Skeletal muscle satellite cell (primary cell): Measurements from ENCODE around the gene PRR12.

Experiments
- H3K27me3 ChIP-seq: 2 replicates; pipeline ENCODE4 v1.7.0; 2013; ENCODE audit warnings: low read length; ENCODE audit not compliant: control insufficient read depth, insufficient read depth
- H3K36me3 ChIP-seq: 2 replicates; pipeline ENCODE4 v1.7.0; 2013; ENCODE audit warnings: mild to moderate bottlenecking, control low read depth, low read length; ENCODE audit not compliant: insufficient read depth
- H3K4me1 ChIP-seq: 2 replicates; pipeline ENCODE4 v1.7.0; 2013; ENCODE audit warnings: low read length; ENCODE audit not compliant: control insufficient read depth, insufficient read depth
- H3K4me2 ChIP-seq: 2 replicates; pipeline ENCODE4 v1.7.0; 2013; ENCODE audit warnings: mild to moderate bottlenecking, low read length
- H3K4me3 ChIP-seq: 2 replicates; pipeline ENCODE4 v1.7.0; 2013; ENCODE audit warnings: low read length
- H3K9ac ChIP-seq: 2 replicates; pipeline ENCODE4 v1.7.0; 2013; ENCODE audit warnings: mild to moderate bottlenecking, low read depth, low read length, moderate library complexity
- H3K9me3 ChIP-seq: replicated peaks from 2 replicates; pipeline ENCODE4 v1.7.0; 2013; ENCODE audit warnings: mild to moderate bottlenecking, control low read depth, low read length

The PRR12 gene

GRCh38 chr19:49583239-49583638, 7.7 kb upstream of the PRR12 start:
- no peak overlapping the region for H3K4me2 ChIP-seq
- no peak overlapping the region for H3K4me3 ChIP-seq
- H3K9me3 ChIP-seq = no peaks in the 10 kb centered on the region
- no peak overlapping the region for H3K9ac ChIP-seq
- H3K36me3 ChIP-seq = no peaks in the 10 kb centered on the region
- H3K27me3 ChIP-seq = no peaks in the 10 kb centered on the region
- H3K4me1 ChIP-seq = peaks cover 16% of the 10 kb centered on the region

- no peak overlapping the region for H3K4me2 ChIP-seq
- no peaks in the 10 kb centered on the region for H3K9me3 ChIP-seq
- no peaks in the 10 kb centered on the region for H3K36me3 ChIP-seq
- no peak overlapping the region for H3K4me3 ChIP-seq
- no peaks in the 10 kb centered on the region for H3K27me3 ChIP-seq
- H3K4me1 ChIP-seq = peaks cover 5% of the 10 kb centered on the region
- H3K9ac ChIP-seq = no peak overlapping the region
Measured at GRCh38 chr19:49585023-49585422, 6.0 kb upstream of the PRR12 start.

DNA sequence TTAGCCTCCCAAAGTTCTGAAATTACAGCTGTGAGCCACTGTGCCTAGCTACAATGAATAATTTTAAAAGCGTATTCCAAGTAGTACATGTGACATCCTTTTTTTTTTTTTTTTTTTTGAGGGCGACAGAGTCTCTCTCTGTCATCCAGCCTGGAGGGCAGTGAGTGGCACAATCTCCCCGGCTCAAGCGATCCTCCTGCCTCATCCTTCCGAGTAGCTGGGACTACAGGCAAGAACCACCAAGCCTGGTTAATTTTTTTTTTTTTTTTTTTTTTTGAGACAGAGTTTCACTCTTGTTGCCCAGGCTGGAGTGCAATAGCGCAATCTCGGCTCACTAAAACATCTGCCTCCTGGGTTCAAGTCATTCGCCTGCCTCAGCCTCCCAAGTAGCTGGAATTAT, 3.8 kb upstream of the PRR12 start:
- no peak overlapping the region for H3K9ac ChIP-seq
- H3K4me2 ChIP-seq = no peak overlapping the region
- H3K9me3 ChIP-seq = no peaks in the 10 kb centered on the region
- no peaks in the 10 kb centered on the region for H3K27me3 ChIP-seq
- no peaks in the 10 kb centered on the region for H3K36me3 ChIP-seq
- no peak overlapping the region for H3K4me3 ChIP-seq
- peaks cover 8% of the 10 kb centered on the region for H3K4me1 ChIP-seq

DNA sequence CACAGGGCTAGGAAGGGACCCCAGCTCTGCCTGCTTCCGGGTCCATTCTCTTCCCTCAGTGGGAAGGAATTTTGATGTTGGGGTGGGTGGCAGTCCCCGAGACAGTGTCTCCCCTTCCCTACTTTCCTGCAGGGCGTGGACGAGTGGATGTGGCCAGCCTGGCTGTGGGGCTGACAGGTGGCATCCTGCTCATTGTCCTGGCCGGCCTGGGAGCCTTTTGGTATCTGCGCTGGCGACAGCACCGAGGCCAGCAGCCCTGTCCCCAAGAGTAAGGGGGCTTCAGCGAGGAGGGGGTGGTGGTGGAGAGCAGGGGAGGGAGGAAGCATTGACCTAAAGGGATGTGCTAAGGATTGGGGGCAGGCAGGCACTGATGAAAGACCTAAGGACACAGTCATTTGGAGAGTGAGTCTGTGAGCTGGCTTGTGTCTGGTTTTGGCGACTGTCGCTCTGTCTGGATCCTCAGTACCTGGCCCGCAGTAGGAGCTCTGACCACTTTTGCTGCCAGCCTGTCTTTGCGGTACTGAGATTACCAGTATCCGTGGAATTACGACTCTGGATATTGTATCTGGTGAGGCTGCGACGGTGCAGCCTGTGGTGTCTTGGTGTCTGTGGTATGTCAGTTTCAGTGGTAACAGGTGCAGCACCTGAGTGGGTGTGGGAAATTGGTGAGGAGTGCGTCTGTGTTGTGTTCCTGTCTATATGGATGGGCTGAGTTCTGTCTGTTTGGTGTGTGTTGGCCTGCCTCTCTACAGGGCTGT, 2.4 kb upstream of the PRR12 start:
- Histone ChIP-seq H3K36me3 (no peaks in the 10 kb centered on the region), H3K9me3 (no peaks in the 10 kb centered on the region), H3K9ac (no peak overlapping the region), H3K4me2 (no peak overlapping the region), H3K4me3 (no peak overlapping the region), H3K4me1 (peaks cover 16% of the 10 kb centered on the region), H3K27me3 (no peaks in the 10 kb centered on the region)

DNA sequence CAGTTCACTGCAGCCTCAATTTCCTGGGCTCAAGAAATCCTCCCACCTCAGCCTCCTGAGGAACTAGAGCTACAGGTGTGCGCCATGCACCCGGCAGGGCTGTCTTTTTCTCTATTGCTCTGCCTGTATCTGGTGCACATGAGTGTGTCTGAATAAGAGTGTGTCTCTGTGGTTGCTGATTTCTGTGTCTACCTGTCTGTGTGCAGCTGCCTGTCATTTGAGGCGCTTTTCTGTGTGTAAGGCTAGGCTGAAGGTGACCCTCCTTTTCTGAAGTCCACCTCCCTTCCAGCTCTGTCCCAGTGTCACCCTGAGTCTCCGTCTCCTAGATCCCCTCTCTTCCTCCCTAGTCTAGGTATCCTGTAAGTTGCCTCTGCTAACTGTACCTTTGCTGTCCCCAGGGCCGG, 1.5 kb upstream of the PRR12 start:
- no peaks in the 10 kb centered on the region for H3K27me3 ChIP-seq
- H3K4me3 ChIP-seq = no peak overlapping the region
- peaks cover 25% of the 10 kb centered on the region for H3K4me1 ChIP-seq
- peaks cover 8% of the 10 kb centered on the region for H3K36me3 ChIP-seq
- no peaks in the 10 kb centered on the region for H3K9me3 ChIP-seq
- no peak overlapping the region for H3K4me2 ChIP-seq
- H3K9ac ChIP-seq = no peak overlapping the region

- Histone ChIP-seq H3K36me3 (peaks cover 11% of the 10 kb centered on the region), H3K9me3 (no peaks in the 10 kb centered on the region), H3K4me2 (peak overlapping the region; percentile 100), H3K4me1 (peaks cover 25% of the 10 kb centered on the region), H3K9ac (peak overlapping the region; percentile 87), H3K4me3 (peak overlapping the region; percentile 72), H3K27me3 (no peaks in the 10 kb centered on the region)
Measured at GRCh38 chr19:49590071-49590970, 661 bp upstream of the PRR12 start.

- Histone ChIP-seq H3K9me3 (no peaks in the 10 kb centered on the region), H3K4me3 (peak overlapping the region; percentile 87), H3K27me3 (no peaks in the 10 kb centered on the region)
Measured at GRCh38 chr19:49591731-49592485, 926 bp downstream of the PRR12 start.

DNA sequence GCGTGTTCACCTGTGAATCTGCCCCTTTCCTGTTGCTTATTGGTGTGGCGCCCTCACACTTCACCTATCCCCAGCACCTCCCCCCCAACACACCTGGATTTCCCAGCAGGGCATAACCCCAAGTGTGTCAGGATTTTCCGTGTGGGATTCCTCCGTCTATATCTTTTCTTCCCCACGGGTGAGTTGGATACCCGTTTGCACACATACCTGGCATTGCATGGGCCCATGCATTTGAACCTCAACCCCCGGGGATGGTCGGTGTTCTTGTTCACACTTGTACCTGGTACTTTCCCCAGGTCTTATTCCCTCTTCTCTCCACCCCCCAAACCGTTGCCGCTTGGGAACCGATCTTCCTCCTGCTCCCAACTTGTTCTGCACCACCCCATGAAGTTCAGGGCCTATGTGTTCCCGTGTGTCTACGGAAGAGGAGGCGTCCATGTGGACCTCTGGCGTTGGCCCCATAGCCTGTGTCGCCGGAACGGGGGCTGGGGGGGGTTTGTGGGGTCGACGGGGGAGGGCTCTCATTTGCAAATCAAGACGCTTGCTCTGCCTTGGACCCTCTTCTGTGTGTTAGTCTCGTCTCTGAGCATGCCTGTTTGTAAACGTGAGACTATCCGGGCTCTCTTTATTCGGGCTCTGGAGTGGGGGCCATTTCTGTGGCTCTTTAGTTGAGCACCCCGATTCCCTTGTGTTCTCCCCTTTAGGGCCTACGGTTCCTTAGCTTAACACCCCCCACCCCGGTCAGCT, 1.7 kb downstream of the PRR12 start:
- Histone ChIP-seq H3K36me3 (peaks cover 27% of the 10 kb centered on the region), H3K9me3 (no peaks in the 10 kb centered on the region), H3K27me3 (no peaks in the 10 kb centered on the region), H3K4me3 (peak overlapping the region; percentile 87), H3K9ac (peak overlapping the region; percentile 83), H3K4me1 (peaks cover 25% of the 10 kb centered on the region), H3K4me2 (peak overlapping the region; percentile 99)

More at GRCh38 chr19:49591731-49592485, 926 bp downstream of the PRR12 start:
- H3K4me1 ChIP-seq = peaks cover 25% of the 10 kb centered on the region
- peaks cover 20% of the 10 kb centered on the region for H3K36me3 ChIP-seq
- peak overlapping the region; percentile 99 for H3K4me2 ChIP-seq
- H3K9ac ChIP-seq = peak overlapping the region; percentile 83

GRCh38 chr19:49593233-49594113, 2.5 kb downstream of the PRR12 start:
- Histone ChIP-seq H3K9ac (peak overlapping the region; percentile 36), H3K27me3 (no peaks in the 10 kb centered on the region), H3K4me1 (peaks cover 25% of the 10 kb centered on the region), H3K9me3 (no peaks in the 10 kb centered on the region), H3K4me2 (peak overlapping the region; percentile 99), H3K4me3 (peak overlapping the region; percentile 87), H3K36me3 (peaks cover 31% of the 10 kb centered on the region)
